AG08396 (cell line): Measurements from ENCODE around the gene TCEANC2.

Experiments used
- DNase-seq: peaks from one replicate; pipeline ENCODE4 v3.0.0; 2012; ENCODE audit warnings: low spot score, mixed read lengths

The TCEANC2 gene

DNA sequence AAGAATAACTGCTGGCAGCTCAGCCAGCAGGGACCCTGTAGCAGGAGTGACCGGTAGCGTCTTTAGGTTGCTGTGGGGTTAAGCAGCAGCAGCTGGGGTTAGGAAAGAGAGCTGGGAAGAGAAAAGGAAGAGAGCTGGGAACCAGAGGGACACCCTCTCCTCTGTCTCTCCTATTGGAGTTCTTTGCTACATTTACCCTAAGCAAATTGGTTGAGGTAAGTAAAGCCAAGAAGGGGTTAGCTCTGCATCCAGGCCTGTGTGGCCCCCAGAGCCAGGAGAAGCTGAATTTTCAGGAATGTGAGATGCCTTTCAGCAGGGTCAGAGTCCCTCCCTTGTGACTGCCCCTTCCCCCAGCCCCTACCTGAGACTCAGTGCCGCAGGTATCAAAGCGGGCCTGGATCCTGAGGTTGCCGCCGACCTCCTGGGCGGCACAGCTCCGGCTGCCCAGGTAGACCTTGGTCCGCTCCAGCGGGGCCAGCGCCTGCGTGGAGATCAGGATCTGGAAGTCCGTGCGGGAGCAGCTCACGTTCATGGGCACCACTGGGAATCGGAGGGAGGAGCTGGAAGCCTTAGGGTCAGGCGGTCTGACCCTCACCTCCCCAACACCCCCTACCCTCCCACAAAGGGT is 83.0 kb downstream of the TCEANC2 start:
- DNase-seq, result no peak

DNA sequence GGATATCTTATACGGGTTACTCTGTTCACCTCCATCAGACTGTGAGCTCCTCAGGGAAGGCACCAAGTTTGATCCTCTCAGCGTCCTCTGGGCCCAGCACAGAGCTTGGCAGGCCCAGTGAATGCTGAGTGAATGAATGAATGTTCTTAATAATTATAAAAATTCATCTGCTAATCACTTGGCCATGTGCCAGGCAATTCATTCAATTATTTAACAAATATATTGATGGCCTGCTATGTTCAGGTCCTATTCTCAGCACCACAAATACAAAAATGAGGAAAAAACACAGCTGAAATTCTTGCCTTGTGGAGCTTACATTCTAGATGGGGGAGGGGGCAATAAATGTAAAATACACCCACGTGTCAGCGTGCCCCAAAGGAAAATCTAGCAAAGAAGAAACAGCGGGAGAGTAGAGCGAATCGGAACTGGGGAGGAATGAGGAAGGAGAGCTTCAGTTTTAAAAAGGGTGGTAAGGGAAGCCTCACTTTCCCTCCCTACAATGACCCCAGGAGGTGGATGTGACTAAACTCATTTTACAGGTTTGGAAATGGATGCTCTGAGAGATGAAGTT is 83.6 kb downstream of the TCEANC2 start:
- DNase-seq, result no peak

DNA sequence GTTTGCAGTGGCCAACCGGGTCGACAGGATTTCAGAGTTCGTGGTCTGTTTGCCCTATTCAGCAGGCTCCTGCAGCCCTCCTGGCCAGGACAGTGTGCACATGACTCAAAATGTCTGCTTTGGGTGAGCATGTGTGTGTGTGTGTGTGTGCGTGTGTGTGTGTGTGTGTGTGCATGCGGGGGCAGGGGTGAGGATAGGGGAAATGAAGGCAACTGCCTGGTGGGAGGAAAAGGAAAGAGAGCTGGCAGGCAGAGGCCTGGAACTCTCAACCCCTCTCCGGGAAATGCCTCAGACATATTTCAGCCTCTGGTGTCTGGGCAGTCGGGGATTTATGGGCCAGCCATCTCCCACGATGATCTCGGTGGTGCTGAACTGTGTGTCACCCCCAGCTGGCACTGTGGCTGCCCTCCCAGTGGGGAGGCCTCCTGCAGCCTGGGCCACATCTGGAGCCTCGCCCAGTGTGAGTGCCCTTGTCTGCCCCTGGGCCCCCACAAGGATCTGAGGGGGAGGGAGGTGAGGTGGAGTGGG is 84.2 kb downstream of the TCEANC2 start:
- no peak for DNase-seq

DNA sequence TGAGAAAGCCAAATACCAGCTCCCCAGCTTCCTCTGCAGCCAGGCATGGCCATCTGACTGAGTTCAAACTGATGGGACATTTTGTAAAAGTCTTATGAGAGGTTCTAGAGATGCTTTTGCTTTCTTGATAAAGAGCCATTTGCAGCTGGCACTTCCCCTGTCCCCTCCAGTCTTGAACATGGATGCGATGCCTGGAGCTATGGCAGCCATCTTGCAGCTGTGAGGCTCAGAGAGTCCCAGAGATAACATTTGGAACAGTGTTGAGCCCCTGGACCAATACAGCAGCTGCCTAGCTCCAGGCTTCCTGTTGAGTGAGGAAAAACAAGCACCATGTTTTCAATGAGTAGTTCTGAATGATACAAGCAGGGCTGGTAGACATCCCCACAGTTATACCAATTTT is 85.6 kb downstream of the TCEANC2 start:
- DNase-seq, result no peak

DNA sequence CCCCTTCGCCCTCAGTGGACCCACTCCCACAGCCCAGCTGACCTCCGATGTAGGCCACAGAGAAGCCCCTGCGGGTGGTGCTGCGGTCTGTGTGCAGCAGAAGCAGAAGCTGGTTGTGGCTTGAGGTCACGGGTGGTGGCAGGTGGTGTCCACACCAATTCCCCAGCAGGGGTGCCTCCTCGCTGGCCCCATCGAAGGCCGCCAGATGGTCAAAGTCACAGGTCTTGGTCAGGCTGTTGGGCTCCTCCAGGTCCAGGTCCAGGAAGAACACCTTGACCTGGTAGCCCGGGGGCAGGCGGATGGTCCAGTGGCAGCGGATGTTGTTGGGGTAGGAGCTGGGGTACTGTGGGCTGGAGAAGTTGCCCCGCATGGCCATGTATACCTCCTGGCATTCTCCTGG is 86.3 kb downstream of the TCEANC2 start:
- DNase-seq, result no peak

DNA sequence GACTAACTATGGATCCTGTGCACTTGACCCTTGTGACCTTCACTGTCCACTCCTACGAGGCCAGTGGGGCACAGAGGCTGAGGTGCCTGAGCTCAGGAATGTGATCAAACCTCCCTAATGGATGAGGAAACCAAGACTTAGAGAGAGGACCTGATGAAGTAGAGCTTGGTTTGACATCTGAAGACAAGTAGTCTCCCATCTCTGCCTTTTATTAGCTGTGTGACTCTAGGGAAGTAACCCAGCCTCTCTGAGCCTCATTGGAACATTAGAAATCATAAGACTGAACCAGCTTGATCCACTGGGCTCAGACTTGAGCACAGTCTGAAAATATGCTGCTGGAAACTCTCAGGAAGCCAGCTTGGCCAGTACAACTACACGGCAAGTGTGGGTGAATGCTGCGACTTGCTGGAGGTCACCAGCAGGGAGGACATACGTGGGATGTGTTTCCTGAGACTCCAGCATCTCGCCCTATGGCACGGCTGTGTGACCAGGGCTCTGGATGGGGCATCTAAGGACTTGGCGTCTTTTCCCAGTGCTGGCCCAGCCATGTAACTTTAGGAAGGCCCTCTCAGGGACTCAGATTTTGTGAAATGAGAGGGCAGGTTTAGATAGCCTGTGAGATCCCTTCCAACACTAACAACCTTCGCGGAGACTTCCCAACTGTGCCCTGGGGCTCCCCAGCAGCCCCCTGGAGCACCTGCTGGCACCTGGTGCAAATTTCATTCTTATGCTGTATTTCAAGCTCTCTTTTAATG is 88.9 kb downstream of the TCEANC2 start:
- DNase-seq, result no peak

DNA sequence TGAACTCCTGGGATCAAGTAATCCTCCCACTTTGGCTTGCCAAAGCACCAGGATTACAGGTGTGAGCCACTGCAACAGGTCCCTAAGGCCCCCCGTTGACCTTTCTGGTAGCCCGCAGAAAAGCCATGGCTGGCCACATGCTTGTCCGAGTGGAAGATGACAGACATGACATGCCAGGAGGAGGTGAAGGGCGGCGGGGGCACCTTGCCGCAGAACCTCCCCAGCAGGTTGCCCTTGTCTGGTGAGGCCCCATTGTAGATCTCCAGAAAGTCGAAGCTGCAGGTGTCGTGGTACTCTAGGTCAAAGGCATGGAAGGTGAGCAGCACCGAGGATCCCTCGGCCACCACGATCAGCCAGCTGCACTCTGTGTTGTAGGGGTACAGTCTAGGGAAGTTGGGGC is 91.0 kb downstream of the TCEANC2 start:
- no peak for DNase-seq

DNA sequence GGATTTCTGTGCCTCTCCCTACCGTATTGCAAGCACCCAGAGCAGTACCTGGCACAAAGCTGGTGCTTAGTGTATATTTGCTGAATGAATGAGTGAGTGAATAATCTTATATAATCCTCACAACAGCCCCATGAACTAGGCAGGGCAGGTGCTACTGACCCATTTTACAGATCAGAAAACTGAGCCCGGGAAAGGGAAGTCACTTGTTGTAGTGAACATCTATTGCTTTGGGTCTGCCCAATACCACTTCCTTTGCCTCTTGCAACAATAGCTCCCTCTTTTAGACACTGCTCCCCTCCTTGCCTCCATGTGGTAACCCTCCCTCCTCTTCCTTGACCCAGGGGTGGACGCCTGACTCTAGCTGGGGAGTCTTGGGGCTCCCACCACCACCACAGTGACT is 96.3 kb downstream of the TCEANC2 start:
- DNase-seq, result no peak

DNA sequence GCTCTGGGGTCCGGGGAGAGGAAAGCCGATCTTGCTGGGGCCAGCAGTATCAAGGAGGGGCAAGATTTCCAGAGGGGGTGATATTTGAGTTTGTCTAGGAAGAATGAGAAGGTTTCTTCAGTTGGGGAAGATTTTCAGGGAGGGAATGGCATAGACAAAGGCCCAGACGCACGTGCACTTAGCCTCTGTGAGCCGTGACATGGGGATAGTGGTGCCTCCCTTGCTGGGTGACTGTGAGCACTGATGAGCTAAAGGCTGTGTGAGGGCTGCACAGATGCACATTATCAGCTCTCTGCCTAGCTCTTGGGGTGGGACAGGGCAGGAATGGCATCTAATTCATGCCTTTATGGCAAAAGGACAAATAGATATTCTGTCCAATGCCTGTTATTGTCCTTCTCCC is 97.6 kb downstream of the TCEANC2 start:
- DNase-seq, result no peak

DNA sequence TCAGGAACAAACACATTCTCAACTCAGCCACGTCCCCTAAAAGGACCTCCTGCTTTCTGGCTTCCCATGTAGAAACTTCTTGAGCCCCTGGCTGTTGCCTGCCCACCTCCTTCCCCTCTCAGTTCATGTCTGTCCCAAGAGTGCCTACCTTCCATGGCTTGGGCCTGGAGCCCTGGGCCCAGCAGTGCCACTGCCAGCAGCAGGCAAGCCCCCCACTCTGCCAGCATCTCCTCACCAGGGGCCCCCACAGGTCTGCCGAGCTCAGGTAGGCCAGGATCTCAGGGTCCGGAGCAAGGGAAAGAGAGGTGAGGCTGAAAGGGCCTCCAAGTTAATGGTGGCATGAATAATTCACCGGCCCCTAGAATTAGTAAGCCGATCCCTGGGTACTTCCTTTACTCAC is 99.3 kb downstream of the TCEANC2 start, which contains the start of gene CDCP2:
Gene CDCP2, minus strand, starts transcription at position 305 of the 400 bp plus-strand sequence. Its CDS starts 78 bp downstream, at position 227.
- DNase-seq, result no peak

DNA sequence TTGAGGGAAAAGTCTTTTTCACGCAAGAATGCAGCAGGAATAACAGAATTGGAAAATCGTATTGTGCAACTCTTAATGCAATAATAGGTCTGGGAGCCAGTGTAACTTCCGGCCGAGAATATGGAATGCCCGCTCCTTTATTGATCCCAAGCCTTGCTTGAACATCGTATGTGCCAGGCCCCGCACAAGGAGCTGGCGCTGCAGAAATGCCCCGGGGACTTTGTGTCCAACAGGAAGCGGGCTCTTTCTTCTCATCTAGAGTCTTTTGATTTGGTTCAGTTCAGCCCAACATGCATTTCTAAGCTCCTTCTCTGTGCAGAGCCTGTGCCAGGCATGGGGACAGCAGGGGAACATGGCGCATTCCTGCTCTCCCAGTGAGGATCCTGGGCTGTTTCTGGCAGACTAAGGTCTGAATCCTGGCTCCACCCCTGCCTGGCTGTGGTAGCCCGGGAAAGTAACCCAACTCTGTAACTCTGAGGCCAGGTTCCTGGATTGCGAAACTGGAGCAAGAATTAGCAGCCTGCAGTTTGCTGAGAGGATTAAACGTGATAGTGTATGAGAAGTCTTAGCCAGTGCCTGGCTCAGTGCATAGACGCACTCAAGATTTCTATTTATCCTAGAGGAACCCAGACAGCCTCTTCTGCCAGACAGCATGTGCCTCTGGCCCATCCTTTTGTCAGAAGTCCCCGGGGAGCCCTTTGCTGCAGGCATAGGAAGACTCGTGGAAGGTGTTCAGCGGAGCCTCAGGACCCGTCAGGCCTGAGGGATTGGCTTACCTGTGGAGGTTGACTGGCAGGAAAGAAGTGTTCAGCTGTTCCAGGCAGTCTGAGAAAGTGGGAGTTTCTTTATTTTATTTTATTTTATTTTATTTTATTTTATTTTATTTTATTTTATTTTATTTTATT is 100.4 kb downstream of the TCEANC2 start:
- peak; percentile 67 for DNase-seq
